Activated naive CD4-positive, alpha-beta T cell treated with anti-CD3 and anti-CD28 coated beads, Interleukin-2, amount 50 U/mL, for 24 hours (primary cell): ENCODE measurements around the gene UNC5CL.
"Not testable (repeated sequence)": the region's sequence is repeated elsewhere in the genome, so short reads cannot be mapped to it uniquely, and the experiment has no call there.

Source experiments
- H3K27ac Mint-ChIP-seq: one replicate; pipeline ENCODE4 v1.8.0; 2021; ENCODE audit warnings: mild to moderate bottlenecking, mixed read lengths
- H3K27me3 Mint-ChIP-seq: one replicate; pipeline ENCODE4 v1.8.0; 2021; ENCODE audit warnings: mixed read lengths
- H3K36me3 Mint-ChIP-seq: one replicate; pipeline ENCODE4 v1.8.0; 2021; ENCODE audit warnings: mixed read lengths
- H3K4me1 Mint-ChIP-seq: one replicate; pipeline ENCODE4 v1.8.0; 2021; ENCODE audit warnings: mixed read lengths
- H3K4me3 Mint-ChIP-seq: one replicate; pipeline ENCODE4 v1.8.0; 2021; ENCODE audit warnings: mild to moderate bottlenecking, mixed read lengths
- H3K9me3 Mint-ChIP-seq: one replicate; pipeline ENCODE4 v1.8.0; 2021; ENCODE audit warnings: mixed read lengths

Gene UNC5CL

DNA sequence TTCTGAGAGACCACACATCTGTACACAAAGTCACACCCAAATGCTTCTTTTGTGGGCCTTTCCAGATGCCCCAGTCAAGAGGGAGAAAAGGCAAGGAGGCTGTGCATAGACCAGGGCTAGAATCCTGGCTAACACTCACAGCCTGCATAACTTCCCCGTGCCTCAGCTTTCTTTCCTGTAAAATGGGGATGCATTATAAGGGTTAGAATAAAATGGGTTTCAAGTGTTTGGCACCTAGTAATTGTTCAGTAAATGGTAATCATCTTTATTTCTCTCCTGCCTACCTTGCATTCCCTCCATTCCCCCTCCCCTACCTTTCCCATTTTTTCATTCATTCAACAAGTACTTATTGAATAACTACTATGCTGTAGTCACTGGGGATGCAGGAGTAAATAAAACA is 29.4 kb downstream of the UNC5CL start:
- no peaks in the 10 kb centered on the region for H3K9me3 Mint-ChIP-seq
- H3K27ac Mint-ChIP-seq: no peak overlapping the region
- peaks cover 2% of the 10 kb centered on the region for H3K36me3 Mint-ChIP-seq
- H3K4me3 Mint-ChIP-seq: no peak overlapping the region
- H3K4me1 Mint-ChIP-seq: no peaks in the 10 kb centered on the region
- peaks cover 5% of the 10 kb centered on the region for H3K27me3 Mint-ChIP-seq

DNA sequence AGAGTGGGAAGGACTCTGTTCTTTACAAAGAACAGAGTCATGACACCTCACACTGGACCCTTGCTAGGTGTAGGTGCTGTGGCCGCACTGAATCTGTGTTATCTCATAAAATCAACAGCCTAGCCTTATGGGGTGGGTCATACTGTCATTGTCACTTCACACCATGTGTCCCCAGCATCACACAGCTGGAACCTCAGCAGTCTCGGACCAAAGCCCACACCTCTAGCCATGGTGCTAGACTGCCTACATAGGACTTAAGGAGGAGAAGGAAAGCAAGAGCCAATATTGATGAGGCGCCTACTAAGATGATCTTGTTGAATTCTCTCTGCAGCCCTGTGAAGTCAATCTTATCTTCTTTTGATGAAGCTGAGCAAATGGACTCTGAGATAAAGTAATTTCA is 31.0 kb downstream of the UNC5CL start:
- H3K9me3 Mint-ChIP-seq: no peaks in the 10 kb centered on the region
- no peak overlapping the region for H3K4me3 Mint-ChIP-seq
- peaks cover 11% of the 10 kb centered on the region for H3K27me3 Mint-ChIP-seq
- peaks cover 2% of the 10 kb centered on the region for H3K36me3 Mint-ChIP-seq
- H3K27ac Mint-ChIP-seq: no peak overlapping the region
- no peaks in the 10 kb centered on the region for H3K4me1 Mint-ChIP-seq

DNA sequence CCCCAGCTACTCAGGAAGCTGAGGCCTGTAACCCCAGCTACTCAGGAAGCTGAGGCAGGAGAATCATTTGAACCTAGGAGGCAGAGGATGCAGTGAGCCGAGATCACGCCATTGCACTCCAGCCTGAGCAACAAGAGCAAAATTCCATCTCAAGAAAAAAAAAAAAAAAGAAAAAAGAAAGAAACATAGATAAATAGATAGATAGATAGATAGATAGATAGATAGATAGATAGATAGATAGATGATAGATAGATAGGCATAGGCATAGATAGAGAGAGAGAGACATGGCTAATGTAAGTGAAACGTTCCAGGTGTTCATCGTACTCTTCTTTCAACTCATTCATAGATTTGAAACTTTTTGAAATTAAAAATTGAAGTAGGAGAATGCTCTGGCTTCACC is 32.0 kb downstream of the UNC5CL start:
- H3K27ac Mint-ChIP-seq, H3K4me1 Mint-ChIP-seq, H3K9me3 Mint-ChIP-seq, H3K4me3 Mint-ChIP-seq, H3K36me3 Mint-ChIP-seq: not testable (repeated sequence)
- H3K27me3 Mint-ChIP-seq: peaks cover 12% of the 10 kb centered on the region

DNA sequence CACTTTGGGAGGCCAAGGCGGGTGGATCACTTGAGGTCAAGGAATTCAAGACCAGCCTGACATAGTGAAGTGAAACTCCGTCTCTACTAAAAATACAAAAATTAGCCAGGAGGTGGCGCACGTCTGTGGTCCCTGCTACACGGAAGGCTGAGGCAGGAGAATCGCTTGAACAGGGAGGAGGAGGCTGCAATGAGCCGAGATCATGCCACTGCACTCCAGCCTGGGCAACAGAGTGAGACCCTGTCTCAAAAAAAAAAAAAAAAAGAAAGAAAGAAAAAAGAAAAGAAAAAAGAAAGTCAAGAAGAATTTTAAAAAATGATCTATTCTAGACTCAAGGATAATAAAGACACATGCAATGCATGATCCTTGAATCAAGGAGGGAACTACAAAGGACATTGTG is 32.8 kb downstream of the UNC5CL start:
- not testable (repeated sequence) for H3K4me3 Mint-ChIP-seq, H3K36me3 Mint-ChIP-seq, H3K4me1 Mint-ChIP-seq, H3K9me3 Mint-ChIP-seq, H3K27ac Mint-ChIP-seq
- peaks cover 14% of the 10 kb centered on the region for H3K27me3 Mint-ChIP-seq

DNA sequence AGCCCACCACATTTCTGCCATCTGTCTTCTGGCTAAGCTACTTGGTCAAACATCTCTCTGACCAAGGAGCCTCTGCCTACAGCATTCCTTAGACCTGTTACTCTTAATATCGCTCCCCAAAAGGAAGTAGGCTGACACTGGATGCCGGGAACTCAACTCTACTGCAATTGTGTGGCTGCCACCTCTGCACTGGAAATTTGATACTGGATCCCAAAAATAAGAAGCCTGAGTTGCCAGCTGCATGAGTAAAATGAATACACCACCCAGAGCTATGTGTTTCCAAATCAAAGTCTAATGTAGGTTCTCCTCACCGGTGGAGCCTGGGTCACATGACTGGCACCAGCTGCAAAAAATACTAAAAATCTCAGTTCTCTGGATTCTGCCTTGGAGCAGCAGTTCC is 36.9 kb downstream of the UNC5CL start:
- no peak overlapping the region for H3K27ac Mint-ChIP-seq
- no peak overlapping the region for H3K4me3 Mint-ChIP-seq
- H3K9me3 Mint-ChIP-seq: no peaks in the 10 kb centered on the region
- peaks cover 16% of the 10 kb centered on the region for H3K27me3 Mint-ChIP-seq
- no peaks in the 10 kb centered on the region for H3K4me1 Mint-ChIP-seq
- H3K36me3 Mint-ChIP-seq: no peaks in the 10 kb centered on the region

DNA sequence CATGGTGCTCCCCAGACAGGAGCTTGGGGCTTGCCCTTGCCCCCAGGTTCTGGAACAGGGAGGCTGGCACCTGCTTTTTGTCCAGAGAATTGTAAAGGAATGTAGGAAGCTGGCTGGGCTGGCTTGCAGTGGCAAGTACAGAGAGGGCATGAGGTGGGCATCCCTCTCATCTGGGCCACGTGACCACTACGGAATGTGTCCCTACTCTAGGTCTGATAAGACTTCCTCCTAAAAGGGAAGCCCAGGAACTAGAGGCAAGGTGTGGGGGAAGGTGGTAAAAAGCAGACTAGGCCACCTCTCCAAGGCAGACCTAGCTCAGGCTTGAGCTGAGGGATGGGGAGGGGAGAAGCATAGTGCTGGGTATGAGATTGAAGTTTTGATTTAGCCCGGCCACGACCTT is 38.8 kb downstream of the UNC5CL start:
- H3K4me1 Mint-ChIP-seq: no peaks in the 10 kb centered on the region
- no peak overlapping the region for H3K4me3 Mint-ChIP-seq
- no peak overlapping the region for H3K27ac Mint-ChIP-seq
- H3K36me3 Mint-ChIP-seq: no peaks in the 10 kb centered on the region
- peaks cover 21% of the 10 kb centered on the region for H3K27me3 Mint-ChIP-seq
- no peaks in the 10 kb centered on the region for H3K9me3 Mint-ChIP-seq

DNA sequence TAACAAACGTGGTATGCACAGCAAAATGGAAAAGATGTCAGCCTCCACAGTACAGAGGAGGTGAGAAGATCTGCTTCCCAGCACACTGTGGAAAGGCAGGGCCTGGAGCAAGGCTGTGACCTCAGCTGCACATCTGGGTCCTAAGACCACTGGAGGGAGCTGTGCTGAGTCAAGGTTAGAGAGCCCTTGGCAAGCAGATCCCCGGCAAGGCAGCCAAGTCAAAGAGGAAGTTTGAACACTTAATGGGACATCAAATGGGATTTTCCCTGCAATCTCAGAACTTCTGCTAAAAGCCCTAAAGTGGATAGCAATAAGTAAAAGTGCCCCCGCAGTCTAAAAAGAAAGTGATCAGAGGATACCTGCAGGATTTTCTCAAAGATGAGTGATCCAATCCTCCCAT is 39.5 kb downstream of the UNC5CL start:
- no peak overlapping the region for H3K27ac Mint-ChIP-seq
- peaks cover 23% of the 10 kb centered on the region for H3K27me3 Mint-ChIP-seq

DNA sequence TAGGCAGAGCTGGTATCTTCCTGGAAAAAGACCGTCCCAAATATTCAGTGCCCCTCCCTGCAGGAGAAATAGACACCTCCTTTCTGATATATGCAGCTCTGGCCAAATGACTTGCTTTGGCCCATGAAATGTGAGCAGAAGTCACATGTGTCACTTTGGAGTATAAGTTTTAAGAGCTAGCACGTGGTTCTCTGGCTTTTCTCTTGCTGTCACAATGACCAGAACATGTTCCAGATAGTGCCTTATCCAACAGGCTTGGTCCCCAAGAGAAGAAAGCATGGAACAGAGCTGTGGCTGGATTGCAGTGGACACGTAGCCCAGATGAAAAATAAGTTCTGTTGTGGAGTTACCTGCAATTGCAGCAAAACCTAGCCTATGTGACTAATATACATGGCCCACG is 40.4 kb downstream of the UNC5CL start:
- H3K36me3 Mint-ChIP-seq: no peaks in the 10 kb centered on the region
- H3K27ac Mint-ChIP-seq: no peak overlapping the region
- H3K4me3 Mint-ChIP-seq: no peak overlapping the region
- H3K27me3 Mint-ChIP-seq: peaks cover 21% of the 10 kb centered on the region
- no peaks in the 10 kb centered on the region for H3K9me3 Mint-ChIP-seq
- no peaks in the 10 kb centered on the region for H3K4me1 Mint-ChIP-seq

More for the DNA sequence above, 39.5 kb downstream of the UNC5CL start:
- Mint-ChIP-seq H3K4me1 (no peaks in the 10 kb centered on the region), H3K9me3 (no peaks in the 10 kb centered on the region), H3K36me3 (no peaks in the 10 kb centered on the region), H3K4me3 (no peak overlapping the region)

DNA sequence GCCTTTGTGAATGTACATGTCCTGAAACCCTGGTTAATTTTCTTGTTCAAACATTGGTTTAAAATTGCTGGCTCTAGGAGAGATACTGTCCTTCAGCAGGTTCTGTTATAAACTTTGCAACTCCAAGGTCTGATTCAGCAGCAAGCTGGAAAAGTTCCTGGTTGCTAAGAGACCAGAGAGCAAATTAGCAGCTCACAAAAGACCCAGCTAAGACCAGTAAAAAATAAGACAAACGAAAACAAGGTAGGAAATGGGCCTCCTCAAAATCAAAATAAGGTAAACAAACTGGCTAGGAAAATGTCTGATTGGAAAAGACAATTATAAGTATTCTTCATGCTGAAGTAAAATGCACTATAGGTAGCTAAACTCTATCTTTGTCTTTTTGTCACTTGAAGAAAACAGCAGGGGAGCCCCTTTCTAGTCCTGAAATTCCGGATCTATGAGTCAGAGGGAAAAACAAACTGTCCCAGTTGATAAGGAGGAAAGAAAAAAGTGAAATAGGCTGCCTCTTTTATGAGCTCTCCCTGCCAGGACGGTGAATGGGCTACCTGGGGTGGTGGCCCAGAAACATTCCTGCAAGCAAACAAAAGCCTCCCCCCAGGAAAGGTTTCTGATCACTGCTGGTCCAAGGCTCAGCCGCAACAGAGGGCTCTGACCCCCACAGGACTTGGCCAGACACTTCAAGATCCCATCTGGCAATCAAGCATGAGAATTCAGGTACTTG is 41.6 kb downstream of the UNC5CL start:
- H3K4me3 Mint-ChIP-seq: no peak overlapping the region
- H3K36me3 Mint-ChIP-seq: no peaks in the 10 kb centered on the region
- H3K27ac Mint-ChIP-seq: no peak overlapping the region
- no peaks in the 10 kb centered on the region for H3K9me3 Mint-ChIP-seq
- no peaks in the 10 kb centered on the region for H3K4me1 Mint-ChIP-seq
- H3K27me3 Mint-ChIP-seq: peaks cover 16% of the 10 kb centered on the region

DNA sequence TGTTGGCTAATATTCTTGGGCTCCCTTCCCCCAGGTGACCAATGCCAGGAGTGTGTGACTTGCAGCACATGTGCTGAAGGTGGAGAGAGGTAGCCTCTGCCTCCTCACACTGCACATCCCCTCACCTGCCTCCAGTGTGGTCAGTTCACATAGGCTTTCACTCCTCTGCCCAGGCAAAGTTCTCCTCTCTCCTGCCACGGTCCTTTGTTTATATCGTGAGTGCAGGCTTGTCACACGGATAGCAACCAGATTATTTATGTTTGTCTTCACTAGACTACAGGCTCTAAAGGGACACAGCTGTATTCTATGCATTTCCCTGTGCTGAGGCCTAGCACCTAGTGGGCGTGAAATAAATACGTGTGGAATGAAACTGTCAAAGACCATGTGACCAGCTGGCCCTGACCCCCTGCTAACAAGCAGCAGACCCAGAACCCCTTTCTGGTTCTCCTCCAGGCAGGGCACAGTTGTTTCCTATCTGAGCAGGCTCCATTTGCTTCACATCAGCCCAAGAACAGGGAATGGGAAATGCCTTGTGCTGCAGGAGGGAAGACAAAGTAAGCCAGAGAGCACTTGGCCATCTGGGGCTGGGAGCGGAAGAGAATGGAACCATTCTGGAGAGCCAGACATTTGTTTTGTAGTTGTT is 42.3 kb downstream of the UNC5CL start:
- Mint-ChIP-seq H3K4me1 (no peaks in the 10 kb centered on the region), H3K27ac (no peak overlapping the region), H3K9me3 (no peaks in the 10 kb centered on the region), H3K4me3 (no peak overlapping the region), H3K36me3 (no peaks in the 10 kb centered on the region), H3K27me3 (peaks cover 17% of the 10 kb centered on the region)

DNA sequence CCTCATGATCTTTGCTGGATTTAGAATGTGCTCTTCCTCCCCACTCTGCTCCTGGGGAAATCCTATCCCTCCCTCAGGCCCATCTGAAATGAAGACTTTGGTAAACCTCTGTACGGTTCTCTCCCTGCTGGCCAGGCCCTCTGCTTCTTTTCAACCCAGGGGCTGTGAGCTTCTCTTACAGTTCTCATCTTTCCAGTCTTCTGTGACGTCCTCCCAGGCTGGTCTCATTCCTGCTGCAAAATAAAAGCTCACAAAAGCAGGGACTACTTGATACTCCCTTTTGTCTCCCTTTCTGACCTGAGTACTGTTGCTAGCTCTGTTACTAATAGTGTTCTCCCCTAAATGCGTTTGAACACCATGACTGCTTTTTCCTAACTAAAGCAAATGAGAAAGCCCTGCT is 46.3 kb downstream of the UNC5CL start:
- no peaks in the 10 kb centered on the region for H3K36me3 Mint-ChIP-seq
- H3K27me3 Mint-ChIP-seq: peaks cover 15% of the 10 kb centered on the region
- H3K9me3 Mint-ChIP-seq: no peaks in the 10 kb centered on the region
- no peak overlapping the region for H3K27ac Mint-ChIP-seq
- H3K4me3 Mint-ChIP-seq: no peak overlapping the region
- no peaks in the 10 kb centered on the region for H3K4me1 Mint-ChIP-seq

DNA sequence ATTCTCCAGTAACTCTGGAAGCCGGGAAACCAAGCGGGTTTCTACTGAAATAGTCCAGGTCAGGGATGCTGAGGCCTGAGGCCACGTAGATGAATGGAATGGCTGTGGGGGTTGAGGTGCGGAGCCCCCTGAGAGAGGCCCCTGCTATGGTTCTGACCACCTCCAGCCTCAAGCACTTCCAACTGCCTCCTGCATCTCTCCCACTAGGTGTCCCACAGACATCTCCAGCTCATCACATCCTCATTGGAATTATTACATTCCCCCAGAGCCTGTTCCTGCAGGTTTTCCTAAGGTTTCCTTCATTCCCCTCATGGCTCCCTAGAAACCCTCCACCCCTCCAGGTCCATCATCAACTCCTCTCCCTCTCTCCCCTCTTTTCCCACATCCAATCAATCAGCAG is 48.7 kb downstream of the UNC5CL start:
- Mint-ChIP-seq H3K4me1 (no peaks in the 10 kb centered on the region), H3K27me3 (peaks cover 11% of the 10 kb centered on the region), H3K27ac (no peak overlapping the region), H3K4me3 (no peak overlapping the region), H3K9me3 (no peaks in the 10 kb centered on the region), H3K36me3 (no peaks in the 10 kb centered on the region)

DNA sequence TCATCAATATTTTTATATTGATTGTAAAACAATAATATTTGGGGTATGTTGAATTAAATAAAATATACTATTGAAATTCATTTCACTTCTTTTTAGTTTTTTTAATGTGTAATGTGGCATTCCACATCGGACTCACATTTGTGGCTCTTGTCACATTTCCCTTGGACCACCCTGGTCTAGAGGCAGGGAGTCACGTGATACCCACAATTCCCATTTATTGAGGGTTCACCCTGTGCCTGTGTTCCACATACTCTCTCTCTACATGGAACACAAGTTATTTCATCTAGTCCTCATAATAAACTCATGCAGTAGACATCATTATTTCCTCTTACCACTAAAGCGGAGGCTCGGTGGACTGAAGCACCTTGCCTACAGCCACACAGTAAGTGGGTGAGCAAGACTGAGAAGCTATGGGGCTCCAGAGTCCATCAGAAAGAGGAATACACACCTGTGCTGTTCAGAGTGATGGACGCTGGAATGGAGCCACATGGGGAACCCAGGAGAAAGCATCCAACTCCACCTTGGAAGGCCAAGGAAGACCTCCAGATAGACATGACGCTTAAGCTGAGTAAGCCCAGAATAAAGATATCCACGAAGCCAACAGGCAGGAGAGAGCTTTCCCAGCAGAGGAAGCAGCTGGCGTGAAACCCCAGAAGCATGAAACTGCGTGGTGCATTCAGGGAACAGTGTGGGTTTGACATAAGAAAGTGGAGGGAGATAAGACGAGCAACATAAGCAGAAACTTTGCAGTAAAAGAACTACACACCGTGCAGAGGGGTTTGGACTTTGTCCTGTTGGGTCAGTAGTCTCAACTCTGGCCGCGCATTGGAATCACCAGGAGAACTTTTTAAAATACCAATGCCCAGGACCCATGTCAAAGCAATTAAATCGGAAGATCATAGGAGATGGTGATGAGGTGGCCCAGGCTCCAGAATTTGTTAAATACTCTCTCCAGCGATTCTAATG is 49.5 kb downstream of the UNC5CL start:
- Mint-ChIP-seq H3K36me3 (no peaks in the 10 kb centered on the region), H3K4me3 (no peak overlapping the region), H3K9me3 (no peaks in the 10 kb centered on the region), H3K4me1 (no peaks in the 10 kb centered on the region), H3K27me3 (peaks cover 6% of the 10 kb centered on the region), H3K27ac (peak overlapping the region; percentile 25)

DNA sequence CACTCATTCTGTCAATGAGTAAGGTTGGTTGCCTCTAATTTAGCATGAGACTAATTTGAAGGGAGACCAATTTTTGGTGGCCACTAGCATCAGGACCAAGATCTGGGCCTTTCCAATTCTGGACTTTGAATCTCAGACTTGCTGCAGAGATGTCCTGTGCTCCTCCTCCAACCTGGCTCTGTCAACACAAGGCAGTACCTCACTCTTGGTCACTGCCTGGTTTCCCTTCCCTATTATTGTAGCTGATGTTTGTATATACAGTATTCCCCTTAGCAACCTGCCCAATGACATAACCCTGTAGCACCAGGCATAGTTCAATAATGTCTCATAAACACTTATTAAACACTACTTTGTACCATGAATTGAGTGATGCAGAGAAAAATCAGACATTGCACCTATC is 50.4 kb downstream of the UNC5CL start:
- Mint-ChIP-seq H3K4me1 (no peaks in the 10 kb centered on the region), H3K9me3 (no peaks in the 10 kb centered on the region), H3K27ac (no peak overlapping the region), H3K27me3 (peaks cover 10% of the 10 kb centered on the region), H3K36me3 (peaks cover 2% of the 10 kb centered on the region), H3K4me3 (no peak overlapping the region)

DNA sequence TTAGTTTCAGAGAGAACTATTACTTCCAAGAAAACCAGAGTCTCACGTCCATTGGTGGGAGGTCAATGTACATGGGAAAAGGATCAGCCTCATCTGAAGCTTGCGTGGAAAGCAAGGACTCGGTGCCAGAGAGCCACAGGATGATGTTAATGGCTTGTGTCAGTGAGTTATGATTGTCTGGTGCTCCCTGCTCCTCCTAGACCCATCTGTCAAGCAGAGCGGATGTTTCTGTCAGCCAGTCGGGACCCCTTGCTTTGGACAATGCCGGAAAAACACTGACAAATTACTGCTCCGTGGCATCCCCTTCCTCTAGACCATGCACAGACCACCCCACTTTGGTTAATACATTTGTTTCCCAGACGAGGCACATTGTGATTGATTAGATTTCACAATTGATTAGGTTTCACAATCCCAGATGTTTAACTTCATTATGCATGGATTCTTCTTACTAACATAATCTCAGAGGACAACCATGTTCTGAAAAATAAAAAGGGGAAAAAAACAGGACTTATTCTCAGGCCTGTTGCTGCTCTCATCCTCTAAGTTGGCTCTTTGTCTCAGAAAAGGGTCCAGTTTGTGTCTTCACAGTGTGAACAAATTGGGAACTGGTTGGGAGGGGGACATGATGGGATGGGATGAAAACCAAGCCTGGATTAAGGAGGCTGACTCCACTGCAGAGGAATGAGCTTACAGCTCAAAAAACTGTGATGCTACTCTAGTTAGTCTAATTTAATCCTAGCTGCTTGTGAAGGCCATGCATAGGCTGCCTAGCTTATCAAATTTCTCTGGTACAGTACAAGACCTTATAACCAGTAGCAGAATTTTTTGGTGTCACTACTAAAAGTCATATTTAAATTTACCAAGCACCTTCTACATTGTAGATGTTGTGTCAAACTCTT is 51.9 kb downstream of the UNC5CL start:
- peaks cover 2% of the 10 kb centered on the region for H3K36me3 Mint-ChIP-seq
- H3K27ac Mint-ChIP-seq: no peak overlapping the region
- no peaks in the 10 kb centered on the region for H3K4me1 Mint-ChIP-seq
- H3K4me3 Mint-ChIP-seq: no peak overlapping the region
- H3K27me3 Mint-ChIP-seq: peaks cover 12% of the 10 kb centered on the region
- no peaks in the 10 kb centered on the region for H3K9me3 Mint-ChIP-seq
